B cell (primary cell): ENCODE data around the gene ERMARD. TPM values are rescaled to one million over a fixed set of nuclear protein-coding genes. Genes with fewer than 3 reads are reported as not detected.

Experiments used
- ATAC-seq: fragments of 200-7000 bp; cut with Tn5 transposase; one replicate; pipeline ENCODE4 v1.10.0; 2021; ENCODE audit warnings: low read depth, mild to moderate bottlenecking, moderate number of reproducible peaks, moderate library complexity
- CTCF ChIA-PET: fragments of 350-600 bp; sonication (Branson Sonifier 250); formaldehyde crosslinking; loops from one replicate; lab custom pipeline; 2021; ENCODE audit warnings: antibody characterized with exemption, inconsistent platforms; lab: Charles Lee
- POLR2A ChIA-PET: fragments of 350-600 bp; sonication (Branson Sonifier 250); formaldehyde crosslinking; loops from one replicate; lab custom pipeline; 2021; ENCODE audit warnings: antibody characterized with exemption; lab: Charles Lee
- DNase-seq: peaks from one replicate; pipeline ENCODE4 v3.0.0; 2013
- H2AFZ ChIP-seq: 2 replicates; pipeline ENCODE4 v1.6.1; 2012; ENCODE audit warnings: mild to moderate bottlenecking, low read depth, low read length; ENCODE audit not compliant: insufficient read depth, poor library complexity, severe bottlenecking
- H3K27ac ChIP-seq, 2 donors: 1 replicate in 1 of 2; 2 replicates in 1 of 2; pipeline ENCODE4 v1.5.1; 2012 to 2013; ENCODE audit warnings: low read length in 2 of 2, mild to moderate bottlenecking in 2 of 2, moderate library complexity in 1 of 2
- H3K27me3 ChIP-seq, 4 experiments: fragments of 200-600 bp in 1 of 4; sonication (generic) in 1 of 4; replicated peaks in 1 of 4; 1 replicate in 2 of 4; 2 replicates in 2 of 4; pipeline versions ENCODE4 v1.6.1 to v1.7.0; 2013 to 2016; ENCODE audit warnings: low read length in 3 of 4, mild to moderate bottlenecking in 2 of 4, mixed read lengths in 1 of 4, moderate library complexity in 1 of 4; ENCODE audit not compliant: insufficient read depth in 4 of 4, control insufficient read depth in 3 of 4; ENCODE audit errors: control extremely low read depth in 1 of 4
- H3K36me3 ChIP-seq, 2 experiments: replicated peaks in 1 of 2; 1 replicate in 1 of 2; 2 replicates in 1 of 2; pipeline versions ENCODE4 v1.6.1 to v1.7.1; 2013; ENCODE audit warnings: low read length in 1 of 2; ENCODE audit not compliant: insufficient read depth in 2 of 2, control insufficient read depth in 1 of 2; ENCODE audit errors: control extremely low read depth in 1 of 2, extremely low read depth in 1 of 2
- H3K4me1 ChIP-seq, 2 donors: fragments of 200-600 bp in 1 of 2; sonication (generic) in 1 of 2; 1 replicate in 1 of 2; 2 replicates in 1 of 2; pipeline versions ENCODE4 v1.5.1 to v1.6.1; 2013 to 2017; ENCODE audit warnings: low read length in 2 of 2; ENCODE audit not compliant: control insufficient read depth in 2 of 2, insufficient read depth in 2 of 2
- H3K4me2 ChIP-seq: replicated peaks from 2 replicates; pipeline ENCODE3; 2012; ENCODE audit warnings: mild to moderate bottlenecking, low read depth, low read length; ENCODE audit not compliant: poor library complexity, severe bottlenecking
- H3K4me3 ChIP-seq, 5 experiments: fragments of 200-600 bp in 1 of 5; sonication (generic) in 1 of 5; 1 replicate in 3 of 5; 2 replicates in 2 of 5; pipeline versions ENCODE4 v1.5.1 to v1.7.0; 2011 to 2016; ENCODE audit warnings: low read length in 4 of 5, mild to moderate bottlenecking in 4 of 5, low read depth in 2 of 5, control low read depth in 1 of 5, moderate library complexity in 1 of 5; ENCODE audit not compliant: insufficient read depth in 1 of 5; ENCODE audit errors: control extremely low read depth in 1 of 5, extremely low read depth in 1 of 5
- H3K79me2 ChIP-seq: fragments of 200-600 bp; sonication (generic); one replicate; pipeline ENCODE4 v1.6.0; 2016; ENCODE audit warnings: low read length; ENCODE audit not compliant: control insufficient read depth, insufficient read depth
- H3K9ac ChIP-seq: fragments of 200-600 bp; sonication (generic); 2 replicates; pipeline ENCODE4 v1.6.1; 2017; ENCODE audit warnings: mild to moderate bottlenecking, low read length, moderate library complexity
- H3K9me3 ChIP-seq, 3 donors: one replicate each; pipeline versions ENCODE4 v1.6.1 to v1.7.1; 2013; ENCODE audit warnings: low read length in 2 of 3; ENCODE audit not compliant: control insufficient read depth in 2 of 3, insufficient read depth in 1 of 3; ENCODE audit errors: control extremely low read depth in 1 of 3
- H4K20me1 ChIP-seq: 2 replicates; pipeline ENCODE4 v1.6.0; 2012; ENCODE audit warnings: mild to moderate bottlenecking, low read length; ENCODE audit not compliant: insufficient read depth, control insufficient read depth, poor library complexity, severe bottlenecking
- H3K27ac Mint-ChIP-seq: one replicate; pipeline ENCODE4 v1.8.0; 2021; ENCODE audit warnings: mixed read lengths
- H3K27me3 Mint-ChIP-seq: one replicate; pipeline ENCODE4 v1.8.0; 2021; ENCODE audit warnings: mixed read lengths
- H3K4me1 Mint-ChIP-seq: one replicate; pipeline ENCODE4 v1.8.0; 2021; ENCODE audit warnings: mixed read lengths
- H3K4me3 Mint-ChIP-seq: one replicate; pipeline ENCODE4 v1.8.0; 2021; ENCODE audit warnings: mixed read lengths
- H3K9me3 Mint-ChIP-seq: one replicate; pipeline ENCODE4 v1.8.0; 2022; ENCODE audit warnings: mixed read lengths; ENCODE audit not compliant: insufficient read depth
- CTCF ChIP-seq: fragments of 200-600 bp; IDR thresholded peaks from one replicate; pipeline ENCODE4 v1.8.0; 2022; ENCODE audit warnings: antibody characterized with exemption, mild to moderate bottlenecking
- EZH2 ChIP-seq: IDR thresholded peaks from 2 replicates; pipeline ENCODE4 v1.6.1; 2012; ENCODE audit warnings: borderline replicate concordance, low read depth, mild to moderate bottlenecking, moderate library complexity, low read length; ENCODE audit not compliant: insufficient read depth, poor library complexity, severe bottlenecking
- WGBS: methylation state at CpG from one replicate; pipeline ENCODE4 v1.1.5; 2013; ENCODE audit warnings: missing lambda C conversion rate; ENCODE audit not compliant: insufficient coverage; 5-methylcytosine and 5-hydroxymethylcytosine counted together
- intact Hi-C: fragments of 100-400 bp; cut with micrococcal nuclease; formaldehyde crosslinking; loops from one replicate; pipeline ENCODE4 v1.10.0; 2022
- polyA plus RNA-seq: library from polyadenylated mRNA; depleted of rRNA; stranded (reverse); fragments of >200 nt; gene quantifications from 2 replicates; pipeline ENCODE4 v1.2.3, GENCODE V29; 2012
- total RNA-seq, 2 donors: library from RNA; stranded (reverse); fragments of 120-200 nt in 1 of 2; gene quantifications; 1 replicate in 1 of 2; 2 replicates in 1 of 2; pipeline versions ENCODE4 v1.2.3 to v1.2.4, GENCODE V29; 2013 to 2022

The ERMARD gene
- total and polyA plus RNA-seq, 2 donors (not counting 1 experiment from before 2014, with no cell fraction given): 42.8 to 65.1 TPM

DNA sequence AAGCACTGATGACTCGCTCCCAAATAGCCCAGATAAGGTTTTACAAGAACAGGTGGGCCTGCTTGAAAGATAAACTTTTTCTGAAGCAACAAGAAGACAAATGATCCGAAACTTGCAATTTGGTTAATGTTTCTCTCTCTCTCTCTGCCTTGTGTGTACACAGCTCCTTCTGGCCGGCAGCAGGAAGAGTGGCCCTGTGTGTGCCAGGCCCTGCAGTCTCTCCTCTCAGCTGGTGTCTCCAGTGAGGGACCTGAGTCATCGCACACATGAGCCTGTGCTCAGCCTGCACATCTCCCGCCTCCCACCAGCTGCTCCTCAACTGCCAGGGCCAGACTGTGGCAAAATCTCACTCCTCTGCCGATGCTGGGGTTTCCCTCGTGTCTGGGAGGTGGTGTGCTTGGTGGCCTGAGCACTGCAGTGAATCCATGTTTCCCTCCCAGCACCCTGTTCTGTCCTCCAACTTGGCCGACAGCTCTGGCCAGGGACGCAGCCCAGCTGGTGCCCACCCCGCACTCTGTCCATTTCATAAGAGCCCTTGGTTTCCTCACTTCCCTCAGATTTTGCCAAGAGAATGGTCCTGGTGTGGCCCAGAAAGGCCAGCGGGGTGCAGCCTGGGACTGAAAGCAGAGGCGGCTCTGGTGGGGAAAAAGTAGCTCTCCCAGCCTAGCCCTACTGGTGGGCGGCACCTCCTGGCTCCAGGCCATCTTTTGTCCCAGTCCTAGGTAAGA lies 49.4 kb downstream of the ERMARD start:
- Histone ChIP-seq H3K27me3 (peaks cover 0 to 6% (median 4%) of the 10 kb centered on the region in 4 experiments), H3K9ac (no peak overlapping the region), H3K4me1 (peaks cover 3 to 4% of the 10 kb centered on the region in 2 donors), H3K79me2 (no peaks in the 10 kb centered on the region), H4K20me1 (no peaks in the 10 kb centered on the region), H3K4me3 (no peak overlapping the region), H3K36me3 (no peaks in the 10 kb centered on the region), H2AFZ (no peak overlapping the region), H3K27ac (no peak overlapping the region), H3K4me2 (no peak overlapping the region), H3K9me3 (no peaks in the 10 kb centered on the region)
- Mint-ChIP-seq H3K9me3 (no peaks in the 10 kb centered on the region), H3K4me1 (peaks cover 17% of the 10 kb centered on the region), H3K4me3 (no peak overlapping the region), H3K27me3 (peaks cover 55% of the 10 kb centered on the region), H3K27ac (no peak overlapping the region)
- intact Hi-C loops: no loop called here
- no peak for ATAC-seq
- no peak for TF ChIP-seq EZH2
- no peak for TF ChIP-seq CTCF
- POLR2A ChIA-PET: no interaction called here
- DNase-seq: no peak
- CTCF ChIA-PET: interaction anchor here (1.2 kb wide), 1 partner anchor 11 kb away, joined by 5 read pairs; no protein-coding TSS in a partner anchor
- WGBS: 93% methylated on average over 11 of the region's 13 CpGs
